Measurements from ENCODE around the gene LCT. TPM values are rescaled to one million over a fixed set of nuclear protein-coding genes. Genes with fewer than 3 reads are reported as not detected.

LCT gene
- total RNA-seq, 1 experiment from 2014 or later = 0.04 TPM

- Mint-ChIP-seq H3K27ac (no peak overlapping the region), H3K4me3 (no peak overlapping the region), H3K4me1 (no peaks in the 10 kb centered on the region), H3K27me3 (ENCODE audit: low read depth) (no peaks in the 10 kb centered on the region; the same call in 1 of the 2 replicates), H3K36me3 (ENCODE audit: insufficient read depth in 1 of 3, low read depth in 3 of 3) (peaks cover 0 to 19% (median 17%) of the 10 kb centered on the region in 3 experiments; a peak in 6 of 7 replicates), H3K9me3 (peaks cover 25 to 27% of the 10 kb centered on the region in 2 experiments)
- Histone ChIP-seq H2BK15ac (ENCODE audit: low read depth, low read length) (no peak overlapping the region), H3K27me3 (ENCODE audit: insufficient read depth, low read length) (no peaks in the 10 kb centered on the region), H3K56ac (ENCODE audit: insufficient read length, low read depth, low read length) (no peak overlapping the region), H3T11ph (ENCODE audit: low read length) (no peak overlapping the region), H2BK20ac (ENCODE audit: low read depth, low read length, poor library complexity, severe bottlenecking) (no peak overlapping the region), H2BK120ac (ENCODE audit: low read depth, low read length, poor library complexity, severe bottlenecking) (no peak overlapping the region), H3K79me2 (ENCODE audit: insufficient read depth, low read length) (no peaks in the 10 kb centered on the region), H4K8ac (replicated peaks; ENCODE audit: insufficient read length, low read depth, low read length) (no peak overlapping the region), H2BK5ac (ENCODE audit: insufficient read length, low read length) (no peak overlapping the region), H2BK12ac (ENCODE audit: insufficient read length, low read depth, low read length) (no peak overlapping the region), H4K91ac (ENCODE audit: insufficient read length, low read depth, low read length) (no peak overlapping the region), H3K79me1 (ENCODE audit: insufficient read depth, low read depth, low read length, poor library complexity, severe bottlenecking) (no peaks in the 10 kb centered on the region), H4K5ac (ENCODE audit: insufficient read length, low read depth, low read length) (no peak overlapping the region), H3K9me3 (ENCODE audit: control insufficient read depth, low read depth, low read length) (no peaks in the 10 kb centered on the region), H2AK5ac (ENCODE audit: insufficient read length, low read length) (no peak overlapping the region), H3K23ac (ENCODE audit: insufficient read length, low read depth, low read length) (no peak overlapping the region), H3K23me2 (ENCODE audit: insufficient read length, low read depth, low read length, poor library complexity, severe bottlenecking) (no peaks in the 10 kb centered on the region), H3K4me1 (ENCODE audit: insufficient read depth, low read length) (no peaks in the 10 kb centered on the region), H3K14ac (ENCODE audit: insufficient read depth, low read length) (no peak overlapping the region), H3K4me2 (ENCODE audit: insufficient read depth, insufficient read length, low read length) (no peak overlapping the region), H3K27ac (ENCODE audit: insufficient read length, low read depth, low read length) (no peak overlapping the region), H4K20me1 (ENCODE audit: control insufficient read depth, insufficient read depth, insufficient read length) (no peaks in the 10 kb centered on the region), H2AFZ (ENCODE audit: low read length) (no peak overlapping the region), H3K9ac (ENCODE audit: extremely low read depth, insufficient read length, low read length) (no peak overlapping the region), H3K18ac (ENCODE audit: insufficient read length, low read depth, low read length) (no peak overlapping the region), H3K4ac (ENCODE audit: low read depth, low read length) (no peak overlapping the region)
- DNase-seq = no peak
- no CpG with 5 or more reads among the region's 2 CpGs for WGBS (ENCODE audit: extremely low coverage, insufficient read length, low lambda C conversion rate)
- no peak for TF ChIP-seq CTCF (conservative IDR thresholded peaks at IDR 0.05)
Observed at GRCh38 chr2:135803278-135803677, 33.7 kb downstream of the LCT start.

Data from H9 (cell line).